AG09319 (cell line): Measurements from ENCODE around the gene MAST4.

Experiments
- DNase-seq: peaks from one replicate; pipeline ENCODE4 v3.0.0-alpha.2; 2010; ENCODE audit warnings: low read depth; ENCODE audit errors: extremely low read depth
- TF ChIP-seq, protein P1 (sequence below): IDR thresholded peaks from 2 replicates; pipeline ENCODE4 v1.5.1; 2011; ENCODE audit warnings: low read depth, mild to moderate bottlenecking, inconsistent platforms, low read length, moderate library complexity

Gene MAST4

DNA sequence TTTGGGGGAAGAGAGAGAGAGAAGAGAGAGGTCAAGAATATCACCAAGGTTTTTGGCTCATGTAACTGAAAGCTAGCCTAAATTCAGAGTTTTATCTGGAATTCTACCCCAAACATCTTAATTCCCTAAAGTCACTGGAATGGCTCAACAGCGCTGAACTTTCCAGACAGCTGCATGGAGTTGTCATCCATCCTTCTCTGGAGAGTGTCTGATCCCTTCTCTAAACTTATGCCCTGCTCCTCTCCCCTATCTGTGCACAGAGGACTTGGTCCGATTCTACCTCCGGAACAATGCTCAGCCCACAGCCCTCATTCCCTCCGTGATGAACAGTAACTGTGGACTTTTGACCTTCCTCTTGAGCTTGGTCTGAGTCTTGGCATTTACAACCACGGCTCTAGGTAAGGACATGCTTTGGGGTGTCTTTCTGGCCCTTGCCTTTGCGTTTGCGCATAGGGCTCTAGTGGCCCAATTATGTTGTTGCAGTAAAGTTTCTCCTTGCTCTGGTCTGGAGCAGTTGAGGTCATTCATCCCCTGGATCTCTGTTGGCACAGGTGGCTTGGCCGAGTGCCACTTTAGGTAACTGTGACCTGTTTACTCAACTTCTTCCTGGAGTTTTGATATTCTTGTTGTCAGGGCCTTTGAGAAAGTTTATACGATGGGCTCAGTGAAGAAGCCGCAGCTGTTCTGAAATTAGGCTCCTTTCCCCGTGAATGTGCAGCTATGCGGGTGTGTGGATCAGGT lies 618.7 kb downstream of the MAST4 start:
- TF ChIP-seq, protein P1, sequence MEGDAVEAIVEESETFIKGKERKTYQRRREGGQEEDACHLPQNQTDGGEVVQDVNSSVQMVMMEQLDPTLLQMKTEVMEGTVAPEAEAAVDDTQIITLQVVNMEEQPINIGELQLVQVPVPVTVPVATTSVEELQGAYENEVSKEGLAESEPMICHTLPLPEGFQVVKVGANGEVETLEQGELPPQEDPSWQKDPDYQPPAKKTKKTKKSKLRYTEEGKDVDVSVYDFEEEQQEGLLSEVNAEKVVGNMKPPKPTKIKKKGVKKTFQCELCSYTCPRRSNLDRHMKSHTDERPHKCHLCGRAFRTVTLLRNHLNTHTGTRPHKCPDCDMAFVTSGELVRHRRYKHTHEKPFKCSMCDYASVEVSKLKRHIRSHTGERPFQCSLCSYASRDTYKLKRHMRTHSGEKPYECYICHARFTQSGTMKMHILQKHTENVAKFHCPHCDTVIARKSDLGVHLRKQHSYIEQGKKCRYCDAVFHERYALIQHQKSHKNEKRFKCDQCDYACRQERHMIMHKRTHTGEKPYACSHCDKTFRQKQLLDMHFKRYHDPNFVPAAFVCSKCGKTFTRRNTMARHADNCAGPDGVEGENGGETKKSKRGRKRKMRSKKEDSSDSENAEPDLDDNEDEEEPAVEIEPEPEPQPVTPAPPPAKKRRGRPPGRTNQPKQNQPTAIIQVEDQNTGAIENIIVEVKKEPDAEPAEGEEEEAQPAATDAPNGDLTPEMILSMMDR, result no peak
- DNase-seq, result no peak

DNA sequence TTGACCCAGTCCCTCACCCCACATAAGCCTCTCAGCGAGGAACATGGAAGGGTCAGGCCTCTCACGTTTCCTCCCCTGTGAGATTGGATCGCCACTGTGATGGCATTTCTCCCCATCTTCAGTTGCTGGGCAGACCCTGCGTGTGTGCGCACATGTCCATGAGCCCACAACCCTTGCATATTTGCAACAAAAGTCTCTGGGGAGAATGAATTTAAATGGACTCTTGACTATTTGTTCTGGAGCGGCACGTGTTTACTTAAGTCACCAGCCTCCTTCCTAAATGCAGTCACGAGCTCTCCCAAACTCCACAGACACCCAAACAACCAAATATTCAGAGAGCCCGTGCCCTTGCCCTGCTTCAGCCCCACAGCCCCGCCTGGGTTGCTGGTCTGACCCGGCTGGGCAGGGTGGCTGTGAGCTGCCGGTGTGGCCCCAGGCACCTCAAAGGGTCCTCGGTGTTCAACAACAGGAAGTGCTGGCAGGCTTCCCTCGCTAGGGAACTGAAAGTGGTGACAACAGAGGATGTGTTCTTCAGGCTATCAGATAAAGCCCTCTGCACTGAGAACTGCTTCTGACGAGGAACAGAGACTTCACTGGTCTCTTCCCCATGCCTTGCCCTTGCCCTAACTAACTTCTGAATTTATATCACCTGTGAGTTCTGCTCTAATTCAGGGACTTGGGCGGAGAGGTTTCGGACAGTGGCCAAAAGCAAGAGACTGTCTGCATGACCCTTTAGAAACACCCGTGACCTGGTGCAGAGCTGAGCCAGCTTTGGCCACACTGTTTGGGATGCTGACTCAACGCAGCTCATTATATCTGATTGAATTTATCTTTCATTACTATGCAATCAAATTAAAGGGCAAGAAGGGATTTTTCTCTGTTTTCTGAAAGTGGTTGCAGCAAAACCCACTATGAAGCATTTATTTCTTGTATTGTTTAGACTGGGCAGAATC lies 619.6 kb downstream of the MAST4 start:
- DNase-seq, result no peak
- TF ChIP-seq, protein P1, result no peak

DNA sequence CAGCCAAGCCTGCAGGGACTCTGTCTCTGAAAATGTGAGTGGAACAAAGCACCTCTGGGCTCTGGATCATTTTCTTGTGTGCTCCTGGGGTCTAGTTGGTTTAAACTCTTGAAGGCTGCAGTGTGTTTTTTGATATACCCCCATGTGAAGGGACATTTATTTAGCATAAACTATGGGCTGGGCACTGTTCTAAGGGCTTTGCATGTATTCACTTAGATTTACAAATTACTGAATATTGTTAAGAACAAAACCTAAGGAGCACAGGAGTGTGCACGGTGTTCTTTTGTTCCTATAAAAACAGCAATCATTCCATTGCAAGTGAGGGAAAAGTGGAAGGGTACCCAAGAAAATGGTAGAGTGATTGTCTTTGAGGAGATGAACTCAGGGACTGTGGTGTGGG lies 620.4 kb downstream of the MAST4 start:
- TF ChIP-seq, protein P1, result no peak
- no peak for DNase-seq
